Fibroblast of lung (primary cell): Measurements from ENCODE around the gene C2orf66. TPM values are rescaled to one million over a fixed set of nuclear protein-coding genes. Genes with fewer than 3 reads are reported as not detected.

Source experiments
- DNase-seq, 2 donors: peaks; one replicate each; pipeline versions ENCODE4 v3.0.0 to v3.0.0-alpha.2; 2010; ENCODE audit warnings: low read depth in 2 of 2
- H2AFZ ChIP-seq: 2 replicates; pipeline ENCODE4 v1.5.1; 2012; ENCODE audit warnings: low read length, control low read depth, inconsistent platforms
- H3K27ac ChIP-seq: 2 replicates; pipeline ENCODE4 v1.5.1; 2011; ENCODE audit warnings: low read length, control low read depth; ENCODE audit not compliant: insufficient read depth
- H3K27me3 ChIP-seq: 2 replicates; pipeline ENCODE4 v1.5.1; 2011; ENCODE audit warnings: mild to moderate bottlenecking, low read length; ENCODE audit not compliant: control insufficient read depth, insufficient read depth
- H3K36me3 ChIP-seq: 2 replicates; pipeline ENCODE4 v1.5.1; 2011; ENCODE audit warnings: low read length; ENCODE audit not compliant: control insufficient read depth, insufficient read depth
- H3K4me1 ChIP-seq: 2 replicates; pipeline ENCODE4 v1.5.1; 2011; ENCODE audit warnings: low read length; ENCODE audit not compliant: control insufficient read depth, insufficient read depth; ENCODE audit errors: extremely low read depth
- H3K4me2 ChIP-seq: 2 replicates; pipeline ENCODE4 v1.5.1; 2011; ENCODE audit warnings: low read length, control low read depth; ENCODE audit not compliant: insufficient read depth; ENCODE audit errors: extremely low read depth
- H3K4me3 ChIP-seq, 4 experiments: fragments of 200-600 bp in 1 of 4; sonication (generic) in 1 of 4; replicated peaks in 1 of 4; 2 replicates each; pipeline ENCODE4 v1.5.1; 2011 to 2016; ENCODE audit warnings: low read length in 4 of 4, low read depth in 3 of 4, mild to moderate bottlenecking in 3 of 4, control low read depth in 2 of 4, inconsistent platforms in 1 of 4, mixed read lengths in 1 of 4; ENCODE audit not compliant: insufficient read depth in 1 of 4; ENCODE audit errors: control extremely low read depth in 1 of 4
- H3K79me2 ChIP-seq: 2 replicates; pipeline ENCODE4 v1.5.1; 2012; ENCODE audit warnings: mild to moderate bottlenecking, low read length, inconsistent platforms; ENCODE audit not compliant: control insufficient read depth, insufficient read depth
- H3K9ac ChIP-seq: 2 replicates; pipeline ENCODE4 v1.5.1; 2011; ENCODE audit warnings: mild to moderate bottlenecking, low read length, control low read depth; ENCODE audit not compliant: insufficient read depth
- H3K9me3 ChIP-seq: 2 replicates; pipeline ENCODE4 v1.5.1; 2012; ENCODE audit warnings: low read depth, low read length; ENCODE audit not compliant: control insufficient read depth, insufficient read depth
- H4K20me1 ChIP-seq: 2 replicates; pipeline ENCODE4 v1.5.1; 2011; ENCODE audit warnings: low read length; ENCODE audit not compliant: control insufficient read depth, insufficient read depth; ENCODE audit errors: extremely low read depth
- EZH2 ChIP-seq: IDR thresholded peaks from 2 replicates; pipeline ENCODE4 v1.5.1; 2012; ENCODE audit warnings: low read length, control low read depth, mild to moderate bottlenecking; ENCODE audit errors: missing control alignments
- polyA minus RNA-seq: library from RNA; depleted of rRNA, polyadenylated mRNA; stranded (reverse); fragments of >200 nt; gene quantifications from 2 replicates; pipeline ENCODE4 v1.2.3, GENCODE V29; 2011; ENCODE audit warnings: low replicate concordance
- polyA plus RNA-seq, 2 donors: library from polyadenylated mRNA; depleted of rRNA in 1 of 2; stranded (reverse) in 1 of 2; unstranded in 1 of 2; fragments of >200 nt; gene quantifications; 2 replicates each; pipeline ENCODE4 v1.2.1, GENCODE V29; 2011 to 2012; ENCODE audit warnings: missing spikeins in 1 of 2
- total RNA-seq: library from RNA; depleted of rRNA; stranded (reverse); fragments of >200 nt; gene quantifications from 2 replicates; pipeline ENCODE4 v1.2.1, GENCODE V29; 2014
- TF ChIP-seq, protein P1 (sequence below), 2 donors: IDR thresholded peaks in 1 of 2; conservative IDR thresholded peaks in 1 of 2; 1 replicate in 1 of 2; 2 replicates in 1 of 2; pipeline ENCODE4 v1.5.1; 2011 to 2012; ENCODE audit warnings: low read length in 2 of 2, control low read depth in 1 of 2, inconsistent platforms in 1 of 2, low read depth in 1 of 2, mild to moderate bottlenecking in 1 of 2

Gene C2orf66
- total RNA-seq (0.17 and 0.26 TPM in 2 replicates), polyA plus RNA-seq (0.10 TPM in 1 of 2 replicates, not detected in the other), polyA minus RNA-seq (not detected in 2 replicates)
- not detected in 2 replicates for polyA plus RNA-seq (2012)

DNA sequence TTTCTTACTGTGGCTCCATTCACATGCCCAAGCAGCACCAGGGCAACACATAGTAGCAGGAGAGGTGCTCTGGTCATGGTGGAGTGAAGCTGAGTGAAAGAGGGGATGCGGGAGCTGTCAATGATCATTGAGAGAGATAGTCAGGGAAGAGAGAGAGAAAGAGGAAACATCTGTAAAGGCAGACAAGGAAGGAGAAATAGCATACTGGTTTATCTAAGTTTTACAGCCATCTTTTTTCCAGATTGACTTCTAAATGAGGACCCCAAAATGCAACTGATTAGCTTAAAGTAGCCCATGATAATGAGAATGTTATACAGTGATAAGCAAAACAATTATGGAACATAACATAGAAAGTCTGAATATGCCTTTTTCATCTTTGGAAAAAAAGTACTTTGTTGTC, at the start of gene C2orf66:
C2orf66 (minus strand) TSS at position 96 of the 400 bp plus-strand sequence; CDS start at position 77, 19 bp downstream.
- Histone ChIP-seq H3K4me3 (no peak within 1 kb of the TSS), H2AFZ (no peak within 1 kb of the TSS), H4K20me1 (no peaks in the 10 kb centered on the region), H3K36me3 (no peaks in the 10 kb centered on the region), H3K27me3 (no peaks in the 10 kb centered on the region), H3K79me2 (no peaks in the 10 kb centered on the region), H3K9me3 (no peaks in the 10 kb centered on the region), H3K9ac (no peak within 1 kb of the TSS), H3K27ac (no peak within 1 kb of the TSS), H3K4me2 (no peak within 1 kb of the TSS), H3K4me1 (no peaks in the 10 kb centered on the region)
- TF ChIP-seq, protein P1, sequence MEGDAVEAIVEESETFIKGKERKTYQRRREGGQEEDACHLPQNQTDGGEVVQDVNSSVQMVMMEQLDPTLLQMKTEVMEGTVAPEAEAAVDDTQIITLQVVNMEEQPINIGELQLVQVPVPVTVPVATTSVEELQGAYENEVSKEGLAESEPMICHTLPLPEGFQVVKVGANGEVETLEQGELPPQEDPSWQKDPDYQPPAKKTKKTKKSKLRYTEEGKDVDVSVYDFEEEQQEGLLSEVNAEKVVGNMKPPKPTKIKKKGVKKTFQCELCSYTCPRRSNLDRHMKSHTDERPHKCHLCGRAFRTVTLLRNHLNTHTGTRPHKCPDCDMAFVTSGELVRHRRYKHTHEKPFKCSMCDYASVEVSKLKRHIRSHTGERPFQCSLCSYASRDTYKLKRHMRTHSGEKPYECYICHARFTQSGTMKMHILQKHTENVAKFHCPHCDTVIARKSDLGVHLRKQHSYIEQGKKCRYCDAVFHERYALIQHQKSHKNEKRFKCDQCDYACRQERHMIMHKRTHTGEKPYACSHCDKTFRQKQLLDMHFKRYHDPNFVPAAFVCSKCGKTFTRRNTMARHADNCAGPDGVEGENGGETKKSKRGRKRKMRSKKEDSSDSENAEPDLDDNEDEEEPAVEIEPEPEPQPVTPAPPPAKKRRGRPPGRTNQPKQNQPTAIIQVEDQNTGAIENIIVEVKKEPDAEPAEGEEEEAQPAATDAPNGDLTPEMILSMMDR (conservative IDR thresholded peaks at IDR 0.05 in 1 of 2, IDR thresholded peaks at IDR 0.05 in 1 of 2; ENCODE audit: low read depth in 1 of 2, low read length in 2 of 2): no peak
- no peak for TF ChIP-seq EZH2
- no peak for DNase-seq

DNA sequence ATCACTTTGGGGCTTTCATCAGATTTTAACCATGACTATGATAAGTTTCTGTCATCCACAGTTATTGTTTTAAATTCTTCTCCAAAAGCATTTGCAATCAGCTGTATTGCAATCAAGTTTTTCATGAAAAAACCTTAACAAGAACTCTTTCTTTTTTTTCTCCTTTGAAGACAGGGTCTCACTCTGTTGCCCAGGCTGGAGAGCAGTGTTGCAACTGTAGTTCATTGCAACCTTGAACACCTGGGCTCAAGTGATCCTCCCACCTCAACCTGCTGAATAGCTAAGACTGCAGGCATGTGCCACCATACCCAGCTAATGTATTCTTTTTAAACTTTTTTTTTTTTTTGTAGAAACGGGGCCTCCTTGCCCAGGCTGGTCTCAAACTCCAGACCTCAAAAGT, 45.5 kb upstream of the C2orf66 start:
- Histone ChIP-seq H4K20me1 (no peaks in the 10 kb centered on the region), H2AFZ (no peak overlapping the region), H3K4me3 (no peak overlapping the region), H3K36me3 (no peaks in the 10 kb centered on the region), H3K9ac (no peak overlapping the region), H3K27ac (no peak overlapping the region), H3K79me2 (no peaks in the 10 kb centered on the region), H3K9me3 (no peaks in the 10 kb centered on the region), H3K4me2 (no peak overlapping the region), H3K4me1 (no peaks in the 10 kb centered on the region), H3K27me3 (no peaks in the 10 kb centered on the region)
- DNase-seq: no peak
- no peak for TF ChIP-seq EZH2
- TF ChIP-seq, protein P1 (conservative IDR thresholded peaks at IDR 0.05 in 1 of 2, IDR thresholded peaks at IDR 0.05 in 1 of 2; ENCODE audit: low read depth in 1 of 2, low read length in 2 of 2): no peak

DNA sequence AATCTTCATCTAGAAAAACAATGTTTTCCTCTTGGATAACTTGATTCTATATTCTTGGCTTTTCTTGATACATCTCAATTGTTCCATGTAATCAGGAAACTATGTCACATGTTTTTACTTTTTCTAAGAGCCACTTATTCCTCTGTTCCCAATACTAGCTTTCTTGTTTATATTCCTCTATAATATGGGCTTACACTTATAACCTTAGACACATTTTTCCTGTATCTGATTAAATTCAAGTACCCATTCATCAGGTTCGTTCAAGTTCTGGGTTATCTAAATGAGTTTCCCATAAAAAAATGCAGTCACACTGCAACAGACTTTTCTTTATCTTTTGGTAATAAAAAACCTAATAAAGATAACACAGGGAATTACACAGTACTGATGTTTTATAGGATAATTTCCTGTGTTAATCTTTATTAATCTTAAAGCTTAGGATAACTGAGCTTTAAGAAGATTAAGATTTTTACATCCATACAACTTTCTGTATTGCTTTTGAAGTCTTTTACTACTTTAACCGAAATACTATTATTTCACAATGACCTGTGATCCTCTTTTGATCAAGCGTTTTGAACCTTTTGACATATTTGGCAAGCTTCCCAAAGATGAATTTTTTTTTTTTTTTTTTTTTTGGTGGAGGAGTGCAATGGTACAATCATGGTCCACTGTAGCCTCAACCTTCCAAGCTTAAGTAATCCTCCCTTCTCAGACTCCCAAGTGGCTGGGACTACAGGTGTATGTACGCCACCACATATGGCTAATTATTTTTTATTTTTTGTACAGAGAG, 44.3 kb upstream of the C2orf66 start:
- no peaks in the 10 kb centered on the region for H3K79me2 ChIP-seq
- H3K27me3 ChIP-seq: no peaks in the 10 kb centered on the region
- no peak overlapping the region for H3K4me2 ChIP-seq
- H2AFZ ChIP-seq: no peak overlapping the region
- TF ChIP-seq, protein P1 (conservative IDR thresholded peaks at IDR 0.05 in 1 of 2, IDR thresholded peaks at IDR 0.05 in 1 of 2; ENCODE audit: low read depth in 1 of 2, low read length in 2 of 2): no peak
- TF ChIP-seq EZH2: no peak
- H3K4me1 ChIP-seq: no peaks in the 10 kb centered on the region
- no peak overlapping the region for H3K9ac ChIP-seq
- H3K4me3 ChIP-seq: no peak overlapping the region
- no peaks in the 10 kb centered on the region for H3K9me3 ChIP-seq
- no peaks in the 10 kb centered on the region for H3K36me3 ChIP-seq
- no peaks in the 10 kb centered on the region for H4K20me1 ChIP-seq
- H3K27ac ChIP-seq: no peak overlapping the region
- DNase-seq: no peak
